Activated CD4-positive, alpha-beta T cell treated with anti-CD3 and anti-CD28 coated beads for 4 hours (primary cell): ENCODE data around the gene WLS.

Experiments
- DNase-seq, 2 donors: peaks; one replicate each; pipeline ENCODE4 v3.0.0-alpha.2; 2020

Gene WLS

DNA sequence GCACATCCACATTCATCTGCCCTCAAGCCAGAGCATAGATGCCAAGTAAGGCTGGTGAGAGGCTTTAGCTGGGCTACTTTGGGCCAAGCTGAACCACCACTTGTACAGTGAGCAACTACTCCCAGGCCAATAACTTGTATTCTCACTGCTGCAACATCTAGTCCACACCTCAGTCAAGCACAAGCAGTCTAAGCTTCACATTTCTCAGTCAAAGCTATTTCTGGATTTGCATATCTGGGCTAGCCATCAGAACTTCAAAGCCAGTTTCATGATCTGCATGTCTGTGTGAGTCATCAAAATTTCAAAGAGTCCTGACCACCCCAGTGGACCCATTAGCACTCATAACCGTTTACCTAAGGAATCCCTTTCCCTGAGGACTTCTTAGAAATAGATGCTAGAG, 104.2 kb downstream of the WLS start:
- no peak for DNase-seq

DNA sequence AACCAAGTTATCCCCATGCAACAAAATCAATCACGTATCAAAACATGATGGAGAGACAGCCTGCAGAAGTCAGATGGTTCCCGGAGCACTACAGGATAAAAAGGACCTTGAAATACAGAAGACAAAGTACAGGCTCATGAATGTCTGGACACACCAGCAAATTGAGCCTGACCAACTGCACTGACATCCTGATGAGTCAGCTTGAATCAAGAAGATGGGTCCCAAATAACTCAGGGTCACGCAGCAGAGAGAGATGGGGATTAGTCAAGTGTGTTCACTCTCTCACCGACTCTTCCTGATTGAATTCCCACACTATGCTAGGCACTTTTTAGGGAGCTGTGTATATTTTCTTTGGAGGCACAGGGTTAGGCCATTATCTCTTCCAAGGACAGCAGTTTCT, 110.8 kb downstream of the WLS start:
- DNase-seq, result no peak

DNA sequence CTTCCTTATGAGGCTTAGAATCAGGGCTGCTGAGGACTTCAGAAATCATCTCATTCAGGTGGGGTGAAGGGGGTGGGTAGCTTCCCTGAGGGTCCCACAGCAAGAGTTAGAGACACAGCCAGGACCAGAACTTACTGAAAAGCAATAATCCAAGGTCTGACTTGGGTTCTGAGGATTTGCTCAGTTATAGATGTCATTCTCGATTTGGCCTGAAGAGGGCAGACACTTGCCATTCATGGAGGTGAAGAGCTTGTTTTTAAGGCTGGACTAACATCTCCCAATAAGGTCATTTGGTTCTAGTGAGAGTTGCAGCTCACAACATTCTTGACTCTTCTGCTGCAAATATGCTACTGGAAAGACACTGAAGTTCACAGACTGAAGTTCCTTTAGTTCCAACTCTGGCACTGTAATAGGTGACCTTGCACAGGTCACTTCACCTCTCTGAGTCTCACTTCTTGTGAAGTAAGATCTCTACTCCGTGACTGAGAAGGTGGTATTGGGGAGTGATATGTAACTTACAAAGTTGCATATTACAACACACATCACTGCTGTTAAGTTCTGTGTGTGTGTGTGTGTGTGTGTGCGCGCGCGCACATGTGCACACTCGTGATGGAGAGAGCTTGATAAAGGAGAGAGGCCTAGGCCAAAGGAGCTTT, 112.1 kb downstream of the WLS start:
- peak in 1 of 2 donors; percentile 7 for DNase-seq

DNA sequence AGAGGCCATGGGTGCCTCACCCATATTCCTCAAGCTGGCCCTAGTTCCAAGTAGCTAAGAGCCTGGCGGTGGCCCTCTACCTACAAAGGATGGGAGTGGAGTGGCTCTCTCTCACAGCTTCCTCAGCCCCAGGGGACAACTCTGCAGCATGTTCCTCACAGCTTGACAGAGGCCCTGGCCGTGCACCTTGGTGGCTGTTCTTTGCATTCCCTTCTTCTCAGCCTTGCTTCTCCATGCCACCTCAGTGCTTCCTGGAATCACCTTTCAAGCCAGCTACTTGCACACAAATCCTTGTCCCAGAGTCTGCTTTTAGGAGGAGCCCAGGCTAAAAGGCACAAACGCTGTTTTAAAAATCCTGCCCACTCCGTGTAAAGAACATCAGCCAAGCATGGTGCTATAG, 112.9 kb downstream of the WLS start:
- no peak for DNase-seq

DNA sequence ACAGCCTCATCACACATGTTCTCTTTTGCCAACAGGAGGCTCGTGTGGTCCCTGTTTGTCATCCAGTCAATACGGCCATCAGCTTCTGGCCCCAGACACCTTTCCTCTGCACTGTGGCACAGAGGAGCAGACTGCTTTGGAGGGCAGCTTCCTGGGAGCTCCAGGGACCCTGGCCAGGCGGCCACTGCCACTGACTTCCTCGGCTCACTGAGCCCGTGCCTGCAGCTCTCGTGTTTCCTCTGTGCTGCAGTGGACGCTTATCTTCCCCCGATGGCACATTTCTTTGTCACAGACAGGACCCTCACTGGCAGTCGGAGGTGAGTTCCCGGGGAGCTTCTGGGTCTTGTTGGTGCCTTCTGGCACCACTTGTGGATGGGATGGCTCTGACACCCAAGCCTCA, 114.9 kb downstream of the WLS start:
- no peak for DNase-seq

DNA sequence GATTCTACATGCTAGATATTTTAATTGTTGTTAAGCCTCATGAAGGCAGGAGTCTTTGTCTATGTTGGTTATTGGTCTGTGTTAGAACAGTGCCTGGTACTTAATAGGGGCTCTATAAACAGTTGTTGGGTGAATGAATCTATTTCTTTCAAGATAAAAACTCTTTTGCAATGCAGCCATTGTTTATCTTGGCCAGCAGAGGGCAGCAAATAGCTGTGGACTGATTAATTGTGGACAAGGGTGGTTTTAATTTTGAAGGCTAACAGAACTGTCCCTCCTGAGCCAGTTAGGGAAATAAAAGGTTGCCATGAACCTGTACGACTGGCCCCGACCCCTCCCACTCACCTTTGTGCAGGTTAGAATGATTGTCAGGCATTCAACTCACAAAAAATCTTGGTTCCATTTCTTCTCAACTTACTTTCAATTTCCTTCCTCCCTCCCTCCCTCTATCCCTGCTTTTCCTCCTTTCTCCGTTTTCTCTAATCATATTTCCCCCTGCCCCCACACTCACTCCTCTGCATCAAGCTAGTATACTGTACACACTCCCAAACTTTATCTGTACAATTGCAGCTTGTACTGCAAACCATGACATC, 115.6 kb downstream of the WLS start:
- DNase-seq, result peak; percentile 33 to 37

DNA sequence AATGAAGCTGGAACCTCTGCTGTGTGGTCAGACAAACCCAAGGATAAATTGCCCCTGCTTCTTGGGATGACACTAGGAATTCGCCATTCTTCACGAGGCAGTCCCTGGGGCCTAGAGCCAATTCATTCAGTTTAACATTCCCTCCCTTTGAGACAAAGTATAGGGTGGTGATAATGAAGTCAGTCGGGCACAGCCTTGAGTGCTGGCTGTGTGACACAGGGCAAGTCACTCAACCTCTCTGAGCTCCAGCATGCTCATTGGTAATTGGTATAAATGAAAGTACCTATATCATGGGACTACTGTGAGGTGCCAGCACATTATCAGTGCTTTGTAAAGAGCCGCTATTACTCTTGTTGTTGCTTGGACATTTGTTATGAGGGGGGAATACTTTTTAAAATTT, 117.0 kb downstream of the WLS start:
- no peak for DNase-seq

DNA sequence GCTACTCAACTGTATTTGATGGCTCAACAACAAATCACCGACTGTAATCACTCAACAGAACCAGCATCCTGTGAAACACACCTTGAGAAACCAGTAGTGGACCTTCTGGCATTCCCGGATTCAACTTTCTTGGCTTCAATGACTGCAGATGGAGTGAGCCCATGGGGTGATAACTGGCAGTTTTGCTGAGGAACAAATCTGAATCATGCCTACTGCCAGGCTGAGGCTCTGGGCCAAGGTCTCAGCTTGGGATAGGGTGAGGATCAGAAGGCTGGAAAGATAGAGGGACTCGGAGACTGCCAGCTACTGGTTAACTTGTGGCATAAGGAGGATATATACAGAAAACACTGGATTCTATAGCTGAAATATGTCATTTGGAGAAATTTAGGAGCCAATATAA, 118.4 kb downstream of the WLS start:
- DNase-seq, result no peak

DNA sequence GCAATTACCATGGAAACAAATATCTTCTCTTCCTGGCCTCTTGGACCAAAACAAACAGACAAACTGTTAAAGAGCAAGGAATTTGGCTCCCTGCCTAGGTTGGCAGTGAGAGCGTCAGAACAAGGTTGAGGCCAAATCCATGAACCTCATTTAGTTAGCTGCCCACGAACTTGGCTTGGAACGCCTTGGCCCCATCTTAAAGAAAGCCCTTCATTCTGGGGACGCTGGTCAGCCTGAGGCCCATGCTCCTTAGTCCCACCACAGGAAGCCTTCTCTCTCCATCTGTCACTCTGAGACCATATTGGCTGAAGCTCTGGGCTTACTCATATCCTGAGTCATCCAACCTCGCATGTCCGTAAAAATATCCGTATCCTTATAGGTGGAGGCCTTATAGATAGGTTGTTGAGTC, 119.5 kb downstream of the WLS start:
- DNase-seq, result no peak

DNA sequence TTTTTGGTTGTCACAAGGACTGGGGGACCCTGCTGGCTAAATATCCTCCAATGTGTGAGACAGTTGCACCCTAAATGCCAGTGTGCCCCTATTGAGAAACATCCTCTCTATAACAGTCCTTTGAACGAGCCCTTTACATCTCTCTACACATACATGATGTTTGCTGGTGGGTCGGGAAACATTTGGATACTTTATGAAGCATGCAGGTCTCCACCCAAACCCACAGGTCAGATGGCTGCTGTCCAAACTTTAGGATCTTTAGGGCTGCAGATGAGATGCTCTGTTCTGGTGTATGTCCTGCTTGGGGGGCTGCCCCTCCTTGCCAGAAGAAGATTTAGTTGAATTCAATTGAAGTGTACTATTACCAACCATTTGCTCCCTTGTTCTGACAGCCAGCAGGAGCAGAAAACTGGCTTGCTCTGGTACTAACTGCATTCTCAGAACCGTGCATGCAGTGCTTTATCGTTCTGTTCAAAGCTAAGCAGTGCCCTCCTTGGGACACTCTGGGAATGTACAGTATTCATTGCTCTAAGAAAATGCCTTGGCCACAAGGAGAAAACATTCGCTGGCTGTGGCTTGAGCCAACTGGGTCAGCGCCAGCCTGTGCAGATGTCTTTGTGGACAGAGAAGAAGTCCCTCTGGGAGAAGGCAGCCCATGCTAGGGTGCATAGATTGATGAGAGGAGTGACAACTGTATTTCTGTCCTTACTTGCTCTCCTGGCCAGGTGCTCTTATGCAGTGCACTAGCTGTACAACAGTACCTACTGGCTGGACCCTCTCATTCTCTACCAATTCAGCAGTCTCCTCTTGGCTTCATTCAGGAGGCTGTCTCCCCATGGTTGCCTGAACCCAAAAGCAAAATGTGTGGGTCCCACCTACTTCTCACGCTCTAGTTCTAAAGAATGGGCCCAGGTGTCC, 120.5 kb downstream of the WLS start:
- DNase-seq, result no peak

DNA sequence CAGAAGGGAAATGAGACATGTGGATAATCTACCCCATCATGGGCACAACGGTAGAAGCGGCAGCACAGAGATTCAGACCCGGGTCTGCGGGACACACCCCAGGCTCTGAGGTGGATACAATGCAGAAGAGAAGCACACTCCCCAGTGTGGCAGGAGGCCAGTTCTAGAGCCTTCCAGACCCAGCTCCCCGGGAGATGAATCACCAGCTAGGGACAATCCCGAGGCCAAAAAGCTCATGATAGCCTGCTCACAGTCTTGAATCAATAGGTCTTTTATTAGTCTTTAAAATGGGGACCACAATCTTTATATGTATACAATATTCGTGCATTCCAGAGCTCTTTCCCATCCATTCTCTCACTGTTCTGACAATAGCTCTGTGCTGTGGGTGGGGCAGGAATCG, 124.6 kb downstream of the WLS start:
- no peak for DNase-seq

DNA sequence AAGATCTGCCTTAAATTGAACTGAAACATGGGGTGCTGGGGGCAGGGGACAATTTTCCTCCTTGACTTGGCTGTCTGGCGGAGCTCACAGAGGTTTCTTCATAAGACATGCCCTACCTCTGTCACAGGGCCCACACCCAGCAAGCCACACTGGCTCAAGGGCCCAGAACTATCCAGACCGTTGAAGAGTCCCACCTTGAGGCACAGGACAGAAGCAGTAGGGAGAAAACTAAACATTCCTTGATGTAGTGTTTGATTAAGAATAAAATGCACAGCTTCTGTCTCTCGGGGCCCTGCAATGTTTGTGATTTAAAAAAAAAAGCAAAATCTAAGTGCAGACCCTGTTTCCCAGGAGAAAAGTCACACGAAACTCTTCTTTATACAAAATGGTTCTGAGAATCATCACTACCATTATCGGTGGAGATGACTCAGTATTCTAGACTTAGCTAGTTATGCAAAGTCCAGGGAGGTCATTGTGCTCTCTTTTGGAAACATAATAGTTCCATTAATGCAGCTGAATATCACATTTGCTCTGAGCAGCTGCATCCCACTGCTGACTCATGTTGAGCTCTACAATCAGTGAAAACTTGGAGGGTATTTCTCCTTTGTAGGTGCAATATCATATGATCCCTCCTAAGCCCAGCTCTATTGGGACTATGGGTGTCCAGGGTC, 128.3 kb downstream of the WLS start:
- DNase-seq, result no peak

DNA sequence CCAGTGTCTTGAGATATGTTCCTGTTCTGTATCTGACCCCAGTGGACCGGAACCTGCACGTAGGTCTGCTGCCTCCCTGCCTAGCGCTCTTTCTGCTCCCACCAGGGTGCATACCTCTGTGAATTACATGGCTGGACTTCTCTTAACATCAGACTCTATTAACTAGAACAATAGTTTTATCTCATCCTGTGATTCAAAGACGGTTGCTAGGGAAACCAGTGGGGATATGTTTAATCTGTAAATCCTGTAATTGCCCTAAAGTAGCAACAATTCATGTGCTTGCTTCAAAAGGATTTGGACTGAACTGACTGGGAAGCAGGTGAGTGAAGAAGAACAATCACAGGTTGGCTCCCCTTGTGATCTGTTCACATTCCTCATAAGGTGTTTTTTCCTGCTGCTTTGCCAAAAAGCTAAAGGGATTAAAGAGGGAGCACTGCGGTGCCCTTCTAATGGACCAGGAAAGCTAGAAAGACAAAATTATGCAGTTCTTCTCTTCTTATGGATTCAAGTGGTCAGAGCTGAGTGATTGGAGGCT, 129.2 kb downstream of the WLS start:
- no peak for DNase-seq

DNA sequence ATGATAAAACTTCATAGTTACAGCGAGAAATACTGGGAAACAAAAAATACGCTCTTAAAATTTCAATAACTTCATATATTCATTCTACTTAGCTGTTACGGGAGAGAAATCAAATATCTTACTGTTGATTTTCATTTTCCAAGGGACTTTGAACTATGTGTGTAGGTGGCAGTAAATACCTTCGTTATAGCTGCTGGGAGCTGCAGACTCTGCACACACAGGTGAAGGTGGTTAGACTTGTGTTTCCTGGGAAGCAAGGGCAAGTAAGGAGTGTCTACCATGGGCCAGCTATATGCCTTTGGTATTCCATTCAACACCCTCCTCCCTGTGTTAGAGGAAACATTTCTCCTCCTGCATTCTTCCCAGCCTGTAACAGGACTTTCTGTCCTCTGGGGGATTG, 130.5 kb downstream of the WLS start:
- DNase-seq, result no peak

DNA sequence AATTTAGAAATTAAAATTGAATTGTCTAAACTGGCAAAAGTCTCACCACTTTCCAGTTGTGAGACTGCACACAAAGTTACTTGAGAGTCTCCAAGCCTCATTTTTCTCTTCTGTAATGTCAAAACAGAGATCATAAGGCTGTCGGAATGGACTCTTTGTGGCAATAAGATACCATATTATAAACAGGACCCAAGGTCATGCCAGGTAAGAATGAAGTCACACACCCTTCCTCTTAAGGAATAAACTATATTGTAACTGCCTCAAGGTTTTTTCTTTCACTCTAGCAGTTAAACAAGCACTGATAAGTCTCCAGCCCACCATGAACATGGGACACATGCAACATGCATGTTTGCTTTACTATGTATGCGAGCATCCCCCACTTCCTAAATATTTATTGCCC, 131.8 kb downstream of the WLS start:
- DNase-seq, result no peak

DNA sequence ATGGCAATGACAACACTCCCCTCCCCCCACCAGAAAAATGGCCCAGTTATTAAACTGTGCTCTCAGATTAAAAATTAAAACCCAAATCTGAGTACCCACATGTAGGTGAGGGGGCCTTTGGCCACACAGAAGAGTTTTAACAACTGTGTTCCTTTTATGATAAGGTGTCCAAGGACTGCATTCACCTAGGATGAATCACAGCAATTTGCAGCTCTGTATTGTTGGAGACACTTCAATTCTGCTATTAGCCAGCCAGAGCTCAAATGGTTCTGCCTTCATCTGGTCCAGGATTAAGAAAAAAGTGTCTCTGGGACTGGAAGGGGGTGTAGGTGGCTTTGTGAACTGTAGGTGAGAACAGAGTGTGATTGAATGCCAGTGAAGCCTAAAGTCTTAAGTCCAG, 138.6 kb downstream of the WLS start:
- DNase-seq, result no peak

DNA sequence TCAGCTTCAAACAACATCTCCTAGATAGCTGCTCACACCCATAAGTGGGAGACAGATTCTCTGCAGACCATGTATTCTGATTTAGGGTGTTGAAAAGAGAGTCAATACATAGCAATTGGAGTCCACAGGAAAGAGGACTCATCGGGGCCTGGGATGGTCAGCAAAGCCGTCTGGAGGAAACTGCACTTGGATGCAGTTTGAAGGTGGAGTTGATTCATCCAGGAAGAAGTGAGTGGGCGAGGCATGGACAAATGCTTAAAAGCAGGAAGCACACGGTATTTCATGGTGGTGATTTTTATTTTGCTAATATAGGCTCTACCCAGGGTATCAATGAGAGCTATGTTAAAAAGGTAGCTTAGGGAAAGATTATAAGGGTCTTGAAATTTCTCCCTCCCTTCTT, 145.1 kb downstream of the WLS start:
- DNase-seq, result no peak

DNA sequence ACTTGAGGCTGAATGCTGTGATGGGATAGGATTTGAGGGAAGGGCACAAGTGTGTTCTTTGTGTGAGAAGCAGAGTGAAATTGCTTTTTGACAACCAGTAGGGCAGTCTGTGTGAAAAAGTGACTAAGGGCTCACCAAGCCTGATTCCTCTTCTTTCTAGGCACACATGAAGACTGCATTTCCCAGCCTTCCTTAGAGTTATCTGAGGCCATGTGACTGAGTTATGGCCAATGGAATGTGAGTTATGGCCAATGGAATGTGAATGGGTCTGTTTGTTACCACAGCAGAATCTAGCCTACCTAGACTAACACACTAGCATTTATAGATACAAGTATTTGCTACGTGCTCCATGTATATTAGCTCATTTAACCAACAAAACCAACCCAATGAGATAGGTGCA, 146.6 kb downstream of the WLS start:
- no peak for DNase-seq

DNA sequence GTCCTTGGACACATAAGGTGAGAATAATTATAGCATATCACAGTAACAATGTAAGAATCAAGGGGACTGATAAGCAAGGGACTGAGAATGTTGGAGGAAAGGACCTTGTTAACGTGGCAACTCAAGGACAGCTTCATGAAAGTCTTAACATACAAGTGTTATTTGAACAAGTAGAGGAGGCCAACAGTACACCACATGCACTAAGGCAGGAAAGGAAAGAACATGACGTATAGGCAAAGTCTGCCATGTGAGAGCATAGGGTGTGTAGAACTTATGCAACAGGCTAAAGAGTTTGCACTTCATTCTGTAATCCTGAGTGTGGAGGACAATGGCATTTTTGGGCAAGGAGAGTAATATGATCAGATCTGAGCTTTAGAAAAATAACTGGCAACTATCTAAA, 148.6 kb downstream of the WLS start:
- DNase-seq, result no peak

DNA sequence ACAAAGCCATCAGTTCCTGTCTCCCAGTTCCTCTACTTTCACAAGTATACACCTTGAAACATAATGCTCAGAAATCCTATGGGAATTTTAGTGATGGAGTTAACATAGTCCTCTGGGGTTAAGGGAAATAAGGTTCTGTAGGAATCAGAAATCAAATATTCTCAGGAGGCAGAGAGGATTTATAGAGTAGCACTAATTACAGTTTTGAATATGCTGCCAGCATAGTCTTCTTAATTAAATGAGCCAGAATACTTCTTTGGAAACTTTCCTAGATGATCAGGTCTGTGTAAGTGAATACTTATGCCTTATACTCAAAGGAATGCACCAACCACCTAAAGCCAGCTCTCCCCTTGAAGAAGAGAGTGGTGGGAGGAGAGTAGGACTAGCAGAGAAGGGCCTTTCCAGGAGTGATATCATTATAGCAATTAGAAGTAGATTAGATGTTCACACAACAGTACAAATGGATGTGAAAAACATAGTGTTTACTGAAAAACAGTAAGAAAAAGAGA, 150.5 kb downstream of the WLS start:
- no peak for DNase-seq

DNA sequence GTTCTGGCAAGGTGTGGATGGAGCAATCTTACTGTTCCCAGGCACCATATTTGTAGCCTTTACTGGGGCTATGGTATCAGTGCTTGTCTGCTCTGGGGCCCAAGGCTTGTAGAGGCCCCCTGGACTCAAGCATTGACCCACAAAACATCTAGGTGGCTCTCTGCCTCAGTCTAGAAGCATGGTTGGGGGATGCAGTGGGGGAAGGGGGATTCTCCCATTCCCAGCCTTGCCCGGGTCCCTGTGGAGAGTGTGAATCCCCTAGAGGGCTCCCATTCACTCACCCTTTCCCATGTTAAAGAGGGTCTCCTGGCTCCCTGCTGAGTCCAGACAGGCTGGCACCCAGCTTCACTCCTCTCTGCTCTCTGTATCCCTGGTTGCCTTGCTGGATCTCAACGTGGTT, 153.7 kb downstream of the WLS start:
- no peak for DNase-seq
